ENCODE results near the gene CAPN10. TPM values are rescaled to one million over a fixed set of nuclear protein-coding genes. Genes with fewer than 3 reads are reported as not detected.
A peak's percentile ranks its signal among the peaks of the same experiment; 100 is the strongest.

CAPN10 gene
- total RNA-seq, 4 donors from 2014 or later, result 9.9 to 23.3 (median 13.7) TPM

- 45% methylated on average over 4 of the region's 9 CpGs; no CpG with 5 or more reads in 1 of the 2 donors for WGBS, 2 donors
- intact Hi-C loops (cut with DNase I), result no loop called here
- H3K4me3 ChIP-seq, result peak overlapping the region in 2 of 4 donors; percentile 46 to 72
- H3K27me3 ChIP-seq, result no peaks in the 10 kb centered on the region
- no peak for DNase-seq
- peaks cover 21 to 46% (median 31%) of the 10 kb centered on the region in 3 donors for H3K4me1 ChIP-seq
- H3K27ac ChIP-seq, result no peak overlapping the region
- H3K36me3 ChIP-seq, result peaks cover 0 to 43% (median 4%) of the 10 kb centered on the region in 3 donors
- TF ChIP-seq CTCF (IDR thresholded peaks at IDR 0.05) (peak in 5 of 6 experiments; percentile 29 to 64 (median 47)), POLR2A (IDR thresholded peaks at IDR 0.05) (no peak)
- no peaks in the 10 kb centered on the region for H3K9me3 ChIP-seq
Observed at GRCh38 chr2:240556553-240557100, 29.9 kb upstream of the CAPN10 start.

GRCh38 chr2:240557101-240557751, 29.3 kb upstream of the CAPN10 start:
- no peaks in the 10 kb centered on the region for H3K27me3 ChIP-seq
- peak overlapping the region in 1 of 4 donors; percentile 25 for H3K27ac ChIP-seq
- no peak for TF ChIP-seq POLR2A (IDR thresholded peaks at IDR 0.05)
- no peak for TF ChIP-seq CTCF (IDR thresholded peaks at IDR 0.05)
- WGBS, 2 donors, result 61% methylated on average over 8 of the region's 51 CpGs; no CpG with 5 or more reads in 1 of the 2 donors
- no peak for DNase-seq
- intact Hi-C loops (cut with DNase I), result no loop called here
- peaks cover 0 to 37% (median 4%) of the 10 kb centered on the region in 3 donors for H3K36me3 ChIP-seq
- peaks cover 27 to 52% (median 37%) of the 10 kb centered on the region in 3 donors for H3K4me1 ChIP-seq
- H3K4me3 ChIP-seq, result peak overlapping the region; percentile 27 to 72 (median 54)
- H3K9me3 ChIP-seq, result no peaks in the 10 kb centered on the region

- no CpG with 5 or more reads among the region's 47 CpGs for WGBS, 2 donors
- peaks cover 0 to 33% (median 3%) of the 10 kb centered on the region in 3 donors for H3K36me3 ChIP-seq
- no peaks in the 10 kb centered on the region for H3K9me3 ChIP-seq
- peak within 1 kb of the TSS; percentile 27 to 72 (median 54) for H3K4me3 ChIP-seq
- peaks cover 28 to 57% (median 42%) of the 10 kb centered on the region in 3 donors for H3K4me1 ChIP-seq
- intact Hi-C loops (cut with DNase I), result no loop called here
- no peaks in the 10 kb centered on the region for H3K27me3 ChIP-seq
- TF ChIP-seq POLR2A (IDR thresholded peaks at IDR 0.05) (no peak), CTCF (IDR thresholded peaks at IDR 0.05) (no peak)
- peak within 1 kb of the TSS in 1 of 4 donors; percentile 25 for H3K27ac ChIP-seq
- no peak for DNase-seq
Observed at GRCh38 chr2:240557808-240558207, 28.7 kb upstream of the CAPN10 start, which contains the start of gene ANKMY1. TSS of gene ANKMY1 (minus strand) at chr2:240557988. CDS start at chr2:240557335, 653 bp downstream.

- H3K4me3 ChIP-seq, result peak overlapping the region in 3 of 4 donors; percentile 46 to 72 (median 62)
- peaks cover 28 to 62% (median 42%) of the 10 kb centered on the region in 3 donors for H3K4me1 ChIP-seq
- no peaks in the 10 kb centered on the region for H3K27me3 ChIP-seq
- no peaks in the 10 kb centered on the region for H3K9me3 ChIP-seq
- peaks cover 0 to 33% (median 0%) of the 10 kb centered on the region in 3 donors for H3K36me3 ChIP-seq
- TF ChIP-seq CTCF (IDR thresholded peaks at IDR 0.05) (no peak), POLR2A (IDR thresholded peaks at IDR 0.05) (no peak)
- WGBS, 2 donors, result 75 to 86% methylated on average over 12 of the region's 18 CpGs
- intact Hi-C loops (cut with DNase I), result no loop called here
- H3K27ac ChIP-seq, result no peak overlapping the region
- no peak for DNase-seq
Observed at GRCh38 chr2:240558236-240558761, 28.2 kb upstream of the CAPN10 start.

- Histone ChIP-seq H3K9me3 (no peaks in the 10 kb centered on the region), H3K36me3 (peaks cover 0 to 26% (median 0%) of the 10 kb centered on the region in 3 donors), H3K27ac (peak overlapping the region in 1 of 4 donors; percentile 100), H3K4me1 (peaks cover 28 to 69% (median 42%) of the 10 kb centered on the region in 3 donors), H3K27me3 (no peaks in the 10 kb centered on the region), H3K4me3 (peak overlapping the region in 2 of 4 donors; percentile 85 to 93)
- DNase-seq, result no peak
- TF ChIP-seq POLR2A (IDR thresholded peaks at IDR 0.05) (no peak), CTCF (IDR thresholded peaks at IDR 0.05) (no peak)
- 100% methylated on average over 1 of the region's 3 CpGs; no CpG with 5 or more reads in 1 of the 2 donors for WGBS, 2 donors
- intact Hi-C loops (cut with DNase I), result no loop called here
Observed at GRCh38 chr2:240559286-240559685, 27.2 kb upstream of the CAPN10 start.
